GM23338 (cell line): ENCODE data around the gene CCDC146. TPM values are rescaled to one million over a fixed set of nuclear protein-coding genes. Genes with fewer than 3 reads are reported as not detected.

Experiments used
- ATAC-seq: fragments of 200-7000 bp; cut with Tn5 transposase; 3 replicates; pipeline ENCODE4 v1.9.1; 2020
- DNase-seq: peaks from one replicate; pipeline ENCODE4 v3.0.0-alpha.2; 2015; ENCODE audit warnings: low spot score
- H2AFZ ChIP-seq: fragments of 200-600 bp; sonication (generic); 2 replicates; pipeline ENCODE4 v1.8.0; 2016; ENCODE audit warnings: antibody characterized with exemption, mild to moderate bottlenecking, moderate library complexity
- H3F3A ChIP-seq: fragments of 200-600 bp; sonication (generic); replicated peaks from 2 replicates; pipeline ENCODE4 v1.8.0; 2017; ENCODE audit warnings: antibody characterized with exemption, mixed run types, low read depth
- H3K27ac ChIP-seq: fragments of 200-600 bp; sonication (generic); 2 replicates; pipeline ENCODE4 v1.6.1; 2016; ENCODE audit warnings: low read depth
- H3K27me3 ChIP-seq: fragments of 200-600 bp; sonication (generic); 2 replicates; pipeline ENCODE4 v1.8.0; 2016; ENCODE audit warnings: mild to moderate bottlenecking, mixed run types, moderate library complexity; ENCODE audit not compliant: insufficient read depth
- H3K36me3 ChIP-seq: fragments of 200-600 bp; sonication (generic); 2 replicates; pipeline ENCODE4 v1.8.0; 2016; ENCODE audit warnings: mild to moderate bottlenecking; ENCODE audit not compliant: insufficient read depth
- H3K4me1 ChIP-seq: fragments of 200-600 bp; sonication (generic); 2 replicates; pipeline ENCODE4 v1.8.0; 2016; ENCODE audit warnings: mild to moderate bottlenecking, moderate library complexity; ENCODE audit not compliant: insufficient read depth
- H3K4me2 ChIP-seq: fragments of 200-600 bp; sonication (generic); 2 replicates; pipeline ENCODE4 v1.7.1; 2017; ENCODE audit warnings: mixed run types
- H3K4me3 ChIP-seq: fragments of 200-600 bp; sonication (generic); 2 replicates; pipeline ENCODE4 v1.6.1; 2016; ENCODE audit warnings: mixed run types
- H3K79me2 ChIP-seq: fragments of 200-600 bp; sonication (generic); replicated peaks from 2 replicates; pipeline ENCODE4 v1.8.0; 2017; ENCODE audit warnings: mild to moderate bottlenecking; ENCODE audit not compliant: insufficient read depth
- H3K9me2 ChIP-seq: fragments of 200-600 bp; sonication (generic); 2 replicates; pipeline ENCODE4 v1.8.0; 2017; ENCODE audit not compliant: insufficient read depth
- H4K20me1 ChIP-seq: fragments of 200-600 bp; sonication (generic); replicated peaks from 2 replicates; pipeline ENCODE4 v1.8.0; 2017; ENCODE audit warnings: mild to moderate bottlenecking; ENCODE audit not compliant: insufficient read depth
- H3K27ac Mint-ChIP-seq: 2 replicates; pipeline ENCODE4 v1.8.0; 2020; ENCODE audit warnings: inconsistent platforms, mild to moderate bottlenecking, moderate library complexity, mixed read lengths
- H3K27me3 Mint-ChIP-seq: 3 replicates; pipeline ENCODE4 v1.8.0; 2022; ENCODE audit warnings: low read depth, mild to moderate bottlenecking, moderate library complexity, mixed read lengths, inconsistent platforms; ENCODE audit not compliant: insufficient read depth, poor library complexity
- H3K36me3 Mint-ChIP-seq: 3 replicates; pipeline ENCODE4 v1.8.0; 2021; ENCODE audit warnings: low read depth, mild to moderate bottlenecking, inconsistent platforms, moderate library complexity, mixed read lengths
- H3K4me1 Mint-ChIP-seq: 3 replicates; pipeline ENCODE4 v1.8.0; 2020; ENCODE audit warnings: mild to moderate bottlenecking, inconsistent platforms, mixed read lengths
- H3K4me3 Mint-ChIP-seq: 3 replicates; pipeline ENCODE4 v1.8.0; 2021; ENCODE audit warnings: moderate library complexity, mild to moderate bottlenecking, inconsistent platforms, mixed read lengths
- H3K9me3 Mint-ChIP-seq: 3 replicates; pipeline ENCODE4 v1.8.0; 2020; ENCODE audit warnings: moderate library complexity, mild to moderate bottlenecking, inconsistent platforms, mixed read lengths
- CREB1 ChIP-seq: fragments of 250-450 bp; sonication (Bioruptor Pico); IDR thresholded peaks from 2 replicates; pipeline ENCODE4 v1.5.0; 2020; ENCODE audit warnings: low read depth, mild to moderate bottlenecking, moderate library complexity
- EZH2 ChIP-seq: fragments of 200-600 bp; sonication (generic); IDR thresholded peaks from one replicate; pipeline ENCODE4 v1.8.0; 2017; ENCODE audit warnings: antibody characterized with exemption, mild to moderate bottlenecking, low read depth; ENCODE audit not compliant: unreplicated experiment
- EZH2phosphoT487 ChIP-seq: fragments of 200-600 bp; sonication (generic); IDR thresholded peaks from one replicate; pipeline ENCODE4 v1.8.1; 2018; ENCODE audit warnings: antibody characterized with exemption; ENCODE audit not compliant: unreplicated experiment
- STAT1 ChIP-seq: IDR thresholded peaks from one replicate; pipeline ENCODE4 v1.6.1; 2016; ENCODE audit warnings: antibody characterized with exemption; ENCODE audit not compliant: unreplicated experiment
- ZNF114 ChIP-seq: fragments of 250-450 bp; sonication (Bioruptor Pico); IDR thresholded peaks from 2 replicates; pipeline ENCODE4 v1.5.0; 2020; ENCODE audit warnings: mild to moderate bottlenecking, moderate library complexity
- ZNF331 ChIP-seq: fragments of 250-450 bp; sonication (Bioruptor Pico); IDR thresholded peaks from 2 replicates; pipeline ENCODE4 v1.5.0; 2020; ENCODE audit warnings: low read depth, mild to moderate bottlenecking, moderate library complexity
- polyA plus RNA-seq: library from polyadenylated mRNA; unstranded; fragments of >200 nt; fragmentation: Nextera tagmentation; extraction: Ambion mirVana; gene quantifications from 2 replicates; pipeline ENCODE4 v1.2.1, GENCODE V29; 2016
- total RNA-seq: library from RNA; depleted of rRNA; stranded (reverse); fragments of >200 nt; shearing (Covaris generic); gene quantifications from 2 replicates; pipeline ENCODE4 v1.2.3, GENCODE V29; 2014
- TF ChIP-seq, protein P1 (sequence below): IDR thresholded peaks from 2 replicates; pipeline ENCODE4 v1.6.1; 2016; ENCODE audit warnings: antibody characterized with exemption
- TF ChIP-seq, protein P2 (sequence below): IDR thresholded peaks from one replicate; pipeline ENCODE4 v1.6.1; 2018; ENCODE audit warnings: antibody characterized with exemption; ENCODE audit not compliant: unreplicated experiment
- TF ChIP-seq, protein P3 (sequence below), 2 experiments: fragments of 200-600 bp in 1 of 2; sonication (generic) in 1 of 2; conservative IDR thresholded peaks; 2 replicates each; pipeline versions ENCODE4 v1.5.1 to v1.6.1; 2016 to 2017; ENCODE audit warnings: antibody characterized with exemption in 2 of 2, low read depth in 2 of 2, mild to moderate bottlenecking in 2 of 2, moderate library complexity in 1 of 2

Gene CCDC146
- total and polyA plus RNA-seq, 2 experiments from 2014 or later: 0.35 to 0.74 TPM

DNA sequence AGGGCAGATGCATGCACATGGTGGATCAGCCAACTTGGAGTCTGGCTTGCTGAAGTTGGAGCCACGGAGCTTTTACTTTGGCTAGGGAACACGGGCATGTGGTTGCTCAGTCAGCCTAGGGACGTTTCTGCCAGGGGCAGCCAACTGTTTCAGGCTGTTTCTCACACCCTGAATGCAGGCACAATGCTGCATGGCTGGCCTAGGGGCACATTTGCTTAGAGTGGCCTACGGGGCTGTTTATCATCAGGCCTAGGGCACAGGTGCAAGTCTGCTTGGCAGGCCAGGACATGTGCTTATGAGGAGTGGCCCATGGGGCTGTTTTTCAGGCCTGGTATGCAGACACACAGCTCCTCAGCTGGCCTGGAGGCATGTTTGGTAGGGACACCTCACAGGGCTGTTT lies 186.4 kb downstream of the CCDC146 start:
- ATAC-seq: no peak
- Histone ChIP-seq H3K4me3 (no peak overlapping the region), H3K4me1 (peaks cover 11% of the 10 kb centered on the region; the same call in 1 of the 2 replicates), H2AFZ (no peak overlapping the region; the same call in 1 of the 2 replicates), H3K4me2 (no peak overlapping the region), H3K27ac (no peak overlapping the region), H3K79me2 (no peaks in the 10 kb centered on the region), H3K27me3 (no peaks in the 10 kb centered on the region), H4K20me1 (no peaks in the 10 kb centered on the region), H3K36me3 (no peaks in the 10 kb centered on the region), H3K9me2 (no peaks in the 10 kb centered on the region), H3F3A (no peaks in the 10 kb centered on the region)
- DNase-seq: no peak
- H3K4me1 Mint-ChIP-seq: peaks cover 24% of the 10 kb centered on the region
- TF ChIP-seq ZNF114 (CRISPR knock-in tag): no peak
- TF ChIP-seq, protein P1, sequence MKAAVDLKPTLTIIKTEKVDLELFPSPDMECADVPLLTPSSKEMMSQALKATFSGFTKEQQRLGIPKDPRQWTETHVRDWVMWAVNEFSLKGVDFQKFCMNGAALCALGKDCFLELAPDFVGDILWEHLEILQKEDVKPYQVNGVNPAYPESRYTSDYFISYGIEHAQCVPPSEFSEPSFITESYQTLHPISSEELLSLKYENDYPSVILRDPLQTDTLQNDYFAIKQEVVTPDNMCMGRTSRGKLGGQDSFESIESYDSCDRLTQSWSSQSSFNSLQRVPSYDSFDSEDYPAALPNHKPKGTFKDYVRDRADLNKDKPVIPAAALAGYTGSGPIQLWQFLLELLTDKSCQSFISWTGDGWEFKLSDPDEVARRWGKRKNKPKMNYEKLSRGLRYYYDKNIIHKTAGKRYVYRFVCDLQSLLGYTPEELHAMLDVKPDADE: no peak
- no peak for TF ChIP-seq EZH2
- TF ChIP-seq, protein P2, sequence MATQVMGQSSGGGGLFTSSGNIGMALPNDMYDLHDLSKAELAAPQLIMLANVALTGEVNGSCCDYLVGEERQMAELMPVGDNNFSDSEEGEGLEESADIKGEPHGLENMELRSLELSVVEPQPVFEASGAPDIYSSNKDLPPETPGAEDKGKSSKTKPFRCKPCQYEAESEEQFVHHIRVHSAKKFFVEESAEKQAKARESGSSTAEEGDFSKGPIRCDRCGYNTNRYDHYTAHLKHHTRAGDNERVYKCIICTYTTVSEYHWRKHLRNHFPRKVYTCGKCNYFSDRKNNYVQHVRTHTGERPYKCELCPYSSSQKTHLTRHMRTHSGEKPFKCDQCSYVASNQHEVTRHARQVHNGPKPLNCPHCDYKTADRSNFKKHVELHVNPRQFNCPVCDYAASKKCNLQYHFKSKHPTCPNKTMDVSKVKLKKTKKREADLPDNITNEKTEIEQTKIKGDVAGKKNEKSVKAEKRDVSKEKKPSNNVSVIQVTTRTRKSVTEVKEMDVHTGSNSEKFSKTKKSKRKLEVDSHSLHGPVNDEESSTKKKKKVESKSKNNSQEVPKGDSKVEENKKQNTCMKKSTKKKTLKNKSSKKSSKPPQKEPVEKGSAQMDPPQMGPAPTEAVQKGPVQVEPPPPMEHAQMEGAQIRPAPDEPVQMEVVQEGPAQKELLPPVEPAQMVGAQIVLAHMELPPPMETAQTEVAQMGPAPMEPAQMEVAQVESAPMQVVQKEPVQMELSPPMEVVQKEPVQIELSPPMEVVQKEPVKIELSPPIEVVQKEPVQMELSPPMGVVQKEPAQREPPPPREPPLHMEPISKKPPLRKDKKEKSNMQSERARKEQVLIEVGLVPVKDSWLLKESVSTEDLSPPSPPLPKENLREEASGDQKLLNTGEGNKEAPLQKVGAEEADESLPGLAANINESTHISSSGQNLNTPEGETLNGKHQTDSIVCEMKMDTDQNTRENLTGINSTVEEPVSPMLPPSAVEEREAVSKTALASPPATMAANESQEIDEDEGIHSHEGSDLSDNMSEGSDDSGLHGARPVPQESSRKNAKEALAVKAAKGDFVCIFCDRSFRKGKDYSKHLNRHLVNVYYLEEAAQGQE: no peak
- TF ChIP-seq ZNF331: no peak
- TF ChIP-seq, protein P3, sequence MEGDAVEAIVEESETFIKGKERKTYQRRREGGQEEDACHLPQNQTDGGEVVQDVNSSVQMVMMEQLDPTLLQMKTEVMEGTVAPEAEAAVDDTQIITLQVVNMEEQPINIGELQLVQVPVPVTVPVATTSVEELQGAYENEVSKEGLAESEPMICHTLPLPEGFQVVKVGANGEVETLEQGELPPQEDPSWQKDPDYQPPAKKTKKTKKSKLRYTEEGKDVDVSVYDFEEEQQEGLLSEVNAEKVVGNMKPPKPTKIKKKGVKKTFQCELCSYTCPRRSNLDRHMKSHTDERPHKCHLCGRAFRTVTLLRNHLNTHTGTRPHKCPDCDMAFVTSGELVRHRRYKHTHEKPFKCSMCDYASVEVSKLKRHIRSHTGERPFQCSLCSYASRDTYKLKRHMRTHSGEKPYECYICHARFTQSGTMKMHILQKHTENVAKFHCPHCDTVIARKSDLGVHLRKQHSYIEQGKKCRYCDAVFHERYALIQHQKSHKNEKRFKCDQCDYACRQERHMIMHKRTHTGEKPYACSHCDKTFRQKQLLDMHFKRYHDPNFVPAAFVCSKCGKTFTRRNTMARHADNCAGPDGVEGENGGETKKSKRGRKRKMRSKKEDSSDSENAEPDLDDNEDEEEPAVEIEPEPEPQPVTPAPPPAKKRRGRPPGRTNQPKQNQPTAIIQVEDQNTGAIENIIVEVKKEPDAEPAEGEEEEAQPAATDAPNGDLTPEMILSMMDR (conservative IDR thresholded peaks at IDR 0.05; ENCODE audit: low read depth in 2 of 2): no peak
- no peak for TF ChIP-seq STAT1
- H3K9me3 Mint-ChIP-seq: peaks cover 6% of the 10 kb centered on the region; the same call in 1 of the 3 replicates
- H3K27me3 Mint-ChIP-seq: no peaks in the 10 kb centered on the region
- 0 out of 3 replicates have a peak, but pooled peaks cover 2% of the 10 kb centered on the region for H3K36me3 Mint-ChIP-seq
- H3K27ac Mint-ChIP-seq: no peak overlapping the region
- no peak overlapping the region for H3K4me3 Mint-ChIP-seq

DNA sequence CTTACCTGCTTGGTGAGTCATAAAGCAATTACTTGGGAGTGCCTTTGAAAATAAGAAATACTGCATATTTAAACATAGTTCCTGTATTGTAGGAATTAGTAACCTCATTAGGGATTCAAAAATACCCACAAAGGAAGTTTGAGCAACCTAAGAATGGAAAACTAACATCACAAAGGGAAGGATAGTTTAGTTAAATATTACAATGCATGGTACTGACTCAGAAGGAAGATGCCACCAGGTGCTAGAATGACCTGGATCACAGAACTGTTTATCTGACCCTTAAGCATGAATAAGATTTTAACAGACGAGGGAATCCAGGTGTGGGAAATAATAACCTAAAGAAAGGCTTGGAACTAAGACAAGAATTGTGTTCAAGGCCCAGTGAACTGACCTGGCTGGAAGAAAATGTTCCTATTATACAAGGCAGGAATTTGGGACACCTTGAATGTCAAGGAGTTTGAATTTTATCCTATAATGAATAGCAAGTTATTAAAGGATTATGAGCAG lies 187.4 kb downstream of the CCDC146 start:
- Histone ChIP-seq H3K4me2 (no peak overlapping the region), H3K4me1 (peaks cover 11% of the 10 kb centered on the region; the same call in 1 of the 2 replicates), H3K4me3 (no peak overlapping the region), H2AFZ (no peak overlapping the region), H3K36me3 (no peaks in the 10 kb centered on the region), H3F3A (no peaks in the 10 kb centered on the region), H4K20me1 (no peaks in the 10 kb centered on the region), H3K27me3 (no peaks in the 10 kb centered on the region), H3K9me2 (no peaks in the 10 kb centered on the region), H3K27ac (no peak overlapping the region; the same call in 1 of the 2 replicates), H3K79me2 (no peaks in the 10 kb centered on the region)
- ATAC-seq: no peak
- Mint-ChIP-seq H3K4me3 (no peak overlapping the region), H3K27ac (no peak overlapping the region), H3K9me3 (no peaks in the 10 kb centered on the region), H3K36me3 (0 out of 3 replicates have a peak, but pooled peaks cover 2% of the 10 kb centered on the region), H3K4me1 (peaks cover 24% of the 10 kb centered on the region), H3K27me3 (no peaks in the 10 kb centered on the region)
- TF ChIP-seq CREB1 (CRISPR knock-in tag) (no peak), ZNF114 (CRISPR knock-in tag) (no peak), STAT1 (no peak), EZH2phosphoT487 (no peak)
- TF ChIP-seq, protein P2: no peak
- TF ChIP-seq, protein P3 (conservative IDR thresholded peaks at IDR 0.05; ENCODE audit: low read depth in 2 of 2): no peak
- DNase-seq: no peak
